GM11168 (cell line): ENCODE measurements around the gene FAM200C.
"Not testable (repeated sequence)": the region's sequence is repeated elsewhere in the genome, so short reads cannot be mapped to it uniquely, and the experiment has no call there.

Source experiments
- in situ Hi-C: fragments of 300-500 bp; cut with MboI; formaldehyde crosslinking; loops from one replicate; pipeline ENCODE4 v1.12.0; 2022; ENCODE audit warnings: low sequenced_read_pairs; ENCODE audit not compliant: unreplicated experiment

Gene FAM200C

GRCh38 chr5:160399402-160400353, at the start of gene FAM200C:
FAM200C (minus strand) TSS chr5:160400054; CDS start chr5:160395490, 4,564 bp downstream.
- in situ Hi-C loops = no loop called here

GRCh38 chr5:160449458-160449857, 49.6 kb upstream of the FAM200C start:
- in situ Hi-C loops = no loop called here

- in situ Hi-C loops = no loop called here
These were observed 49.0 kb upstream of the FAM200C start for GRCh38 chr5:160448886-160449285.

GRCh38 chr5:160445751-160446150, 45.9 kb upstream of the FAM200C start:
- in situ Hi-C loops = no loop called here

- in situ Hi-C loops = no loop called here
These were observed 45.3 kb upstream of the FAM200C start for GRCh38 chr5:160445132-160445531.

- in situ Hi-C loops = no loop called here
These were observed 44.6 kb upstream of the FAM200C start for GRCh38 chr5:160444407-160444806.

GRCh38 chr5:160442824-160443431, 43.1 kb upstream of the FAM200C start:
- in situ Hi-C loops = no loop called here

GRCh38 chr5:160441311-160441781, 41.5 kb upstream of the FAM200C start:
- in situ Hi-C loops = no loop called here

- in situ Hi-C loops = no loop called here
These were observed 39.3 kb upstream of the FAM200C start for GRCh38 chr5:160439205-160439600.

- in situ Hi-C loops = no loop called here
These were observed 38.7 kb upstream of the FAM200C start for GRCh38 chr5:160438316-160439204.

- in situ Hi-C loops = no loop called here
These were observed 37.4 kb upstream of the FAM200C start for GRCh38 chr5:160437271-160437670.

- in situ Hi-C loops = not testable (repeated sequence)
These were observed 36.8 kb upstream of the FAM200C start for GRCh38 chr5:160436661-160437060.

- in situ Hi-C loops = no loop called here
These were observed 36.2 kb upstream of the FAM200C start for GRCh38 chr5:160436017-160436416.

- in situ Hi-C loops = no loop called here
These were observed 35.7 kb upstream of the FAM200C start for GRCh38 chr5:160435532-160435931.

- in situ Hi-C loops = no loop called here
These were observed 34.2 kb upstream of the FAM200C start for GRCh38 chr5:160434022-160434531.

- in situ Hi-C loops = no loop called here
These were observed 32.9 kb upstream of the FAM200C start for GRCh38 chr5:160432787-160433186.

GRCh38 chr5:160432196-160432595, 32.3 kb upstream of the FAM200C start:
- in situ Hi-C loops = no loop called here

GRCh38 chr5:160427607-160428006, 27.8 kb upstream of the FAM200C start:
- in situ Hi-C loops = no loop called here

GRCh38 chr5:160423099-160423498, 23.2 kb upstream of the FAM200C start:
- in situ Hi-C loops = no loop called here

- in situ Hi-C loops = no loop called here
These were observed 21.9 kb upstream of the FAM200C start, which contains the start of gene PTTG1 for GRCh38 chr5:160421625-160422258. PTTG1 (plus strand) TSS chr5:160421855; CDS start chr5:160422313, 458 bp downstream.
